Astrocyte (in vitro differentiated cells and primary cell): ENCODE results near the gene MAPKBP1.

Source experiments
- EZH2 ChIP-seq: IDR thresholded peaks from 2 replicates; pipeline ENCODE4 v1.6.1; 2012; ENCODE audit warnings: mild to moderate bottlenecking, low read length, inconsistent platforms; ENCODE audit not compliant: insufficient read depth
- TF ChIP-seq, protein P1 (sequence below): IDR thresholded peaks from 2 replicates; pipeline ENCODE4 v1.5.1; 2011; ENCODE audit warnings: low read depth, mild to moderate bottlenecking, inconsistent platforms, low read length, moderate library complexity; ENCODE audit not compliant: insufficient read depth

DNA sequence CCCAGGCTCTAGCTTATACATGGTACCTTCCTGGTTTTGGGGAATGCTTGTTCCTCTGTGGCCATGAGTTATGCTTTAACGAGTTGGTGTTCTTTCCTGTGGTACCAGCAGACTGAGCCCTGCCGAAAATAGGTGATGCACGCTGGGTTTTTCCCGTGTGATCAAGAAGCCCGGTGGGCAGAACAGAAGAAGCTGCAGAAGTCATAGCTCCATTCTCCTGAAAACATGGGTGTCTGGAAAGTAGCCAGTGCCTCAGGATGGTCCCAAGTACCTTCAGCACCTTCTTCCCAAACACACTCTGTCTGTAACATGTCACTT lies 25.2 kb downstream of the MAPKBP1 start:
- TF ChIP-seq, protein P1, sequence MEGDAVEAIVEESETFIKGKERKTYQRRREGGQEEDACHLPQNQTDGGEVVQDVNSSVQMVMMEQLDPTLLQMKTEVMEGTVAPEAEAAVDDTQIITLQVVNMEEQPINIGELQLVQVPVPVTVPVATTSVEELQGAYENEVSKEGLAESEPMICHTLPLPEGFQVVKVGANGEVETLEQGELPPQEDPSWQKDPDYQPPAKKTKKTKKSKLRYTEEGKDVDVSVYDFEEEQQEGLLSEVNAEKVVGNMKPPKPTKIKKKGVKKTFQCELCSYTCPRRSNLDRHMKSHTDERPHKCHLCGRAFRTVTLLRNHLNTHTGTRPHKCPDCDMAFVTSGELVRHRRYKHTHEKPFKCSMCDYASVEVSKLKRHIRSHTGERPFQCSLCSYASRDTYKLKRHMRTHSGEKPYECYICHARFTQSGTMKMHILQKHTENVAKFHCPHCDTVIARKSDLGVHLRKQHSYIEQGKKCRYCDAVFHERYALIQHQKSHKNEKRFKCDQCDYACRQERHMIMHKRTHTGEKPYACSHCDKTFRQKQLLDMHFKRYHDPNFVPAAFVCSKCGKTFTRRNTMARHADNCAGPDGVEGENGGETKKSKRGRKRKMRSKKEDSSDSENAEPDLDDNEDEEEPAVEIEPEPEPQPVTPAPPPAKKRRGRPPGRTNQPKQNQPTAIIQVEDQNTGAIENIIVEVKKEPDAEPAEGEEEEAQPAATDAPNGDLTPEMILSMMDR = no peak
- TF ChIP-seq EZH2 = no peak
